ENCODE results near the gene TRIM3. TPM values are rescaled to one million over a fixed set of nuclear protein-coding genes. Genes with fewer than 3 reads are reported as not detected.

TRIM3 gene
- total and polyA plus RNA-seq, 2 experiments from 2014 or later, result 7.9 to 21.1 TPM

- H3K36me3 ChIP-seq (ENCODE audit: insufficient read depth), result peaks cover 4% of the 10 kb centered on the region; the same call in 1 of the 2 replicates
- no peaks in the 10 kb centered on the region for H3K27me3 ChIP-seq (ENCODE audit: insufficient read depth)
- peaks cover 18% of the 10 kb centered on the region for H3K27me3 Mint-ChIP-seq (ENCODE audit: insufficient read depth, low read depth, poor library complexity)
- peak; percentile 41 for DNase-seq (ENCODE audit: low spot score)
- H3K4me3 Mint-ChIP-seq, result peak overlapping the region; percentile 74
- peaks cover 4% of the 10 kb centered on the region for H4K20me1 ChIP-seq (replicated peaks; ENCODE audit: insufficient read depth)
- H3K9me2 ChIP-seq (ENCODE audit: insufficient read depth), result no peaks in the 10 kb centered on the region
- ATAC-seq, result peak; percentile 14
- peaks cover 22% of the 10 kb centered on the region for H3K4me1 ChIP-seq (ENCODE audit: insufficient read depth)
- H3K4me2 ChIP-seq, result peak overlapping the region; percentile 82
- peaks cover 7% of the 10 kb centered on the region for H3K79me2 ChIP-seq (replicated peaks; ENCODE audit: insufficient read depth)
- H3K9me3 Mint-ChIP-seq, result no peaks in the 10 kb centered on the region; the same call in 2 of the 3 replicates
- H3K4me1 Mint-ChIP-seq, result peaks cover 32% of the 10 kb centered on the region
- TF ChIP-seq CTCF (conservative IDR thresholded peaks at IDR 0.05; ENCODE audit: low read depth in 2 of 2), result no peak
- 0 out of 2 replicates have a peak, but pooled peaks cover 15% of the 10 kb centered on the region for H3F3A ChIP-seq (replicated peaks; ENCODE audit: low read depth)
- 0 out of 2 replicates have a peak overlapping the region, but pooled peaks have one; percentile 25 for H2AFZ ChIP-seq
- peak overlapping the region; percentile 61; the same call in 1 of the 2 replicates for H3K27ac Mint-ChIP-seq
- H3K27ac ChIP-seq (ENCODE audit: low read depth), result peak overlapping the region; percentile 91; the same call in 1 of the 2 replicates
- peak overlapping the region; percentile 93 for H3K4me3 ChIP-seq
- peaks cover 36% of the 10 kb centered on the region for H3K36me3 Mint-ChIP-seq (ENCODE audit: low read depth)
Observed at GRCh38 chr11:6474806-6475500, 1.2 kb upstream of the TRIM3 start.

- Histone ChIP-seq H3K79me2 (replicated peaks; ENCODE audit: insufficient read depth) (peaks cover 1% of the 10 kb centered on the region; the same call in 1 of the 2 replicates), H3K36me3 (ENCODE audit: insufficient read depth) (peaks cover 4% of the 10 kb centered on the region; the same call in 1 of the 2 replicates), H3K27ac (ENCODE audit: low read depth) (peak overlapping the region; percentile 91), H3F3A (replicated peaks; ENCODE audit: low read depth) (0 out of 2 replicates have a peak, but pooled peaks cover 13% of the 10 kb centered on the region), H4K20me1 (replicated peaks; ENCODE audit: insufficient read depth) (peaks cover 4% of the 10 kb centered on the region), H3K4me1 (ENCODE audit: insufficient read depth) (peaks cover 22% of the 10 kb centered on the region), H3K4me2 (peak overlapping the region; percentile 82), H2AFZ (peak overlapping the region; percentile 25; the same call in 1 of the 2 replicates), H3K27me3 (ENCODE audit: insufficient read depth) (no peaks in the 10 kb centered on the region), H3K9me2 (ENCODE audit: insufficient read depth) (no peaks in the 10 kb centered on the region), H3K4me3 (peak overlapping the region; percentile 93)
- Mint-ChIP-seq H3K36me3 (ENCODE audit: low read depth) (peaks cover 31% of the 10 kb centered on the region), H3K4me3 (peak overlapping the region; percentile 74), H3K27me3 (ENCODE audit: insufficient read depth, low read depth, poor library complexity) (peaks cover 15% of the 10 kb centered on the region), H3K4me1 (peaks cover 31% of the 10 kb centered on the region), H3K9me3 (no peaks in the 10 kb centered on the region), H3K27ac (peak overlapping the region; percentile 94)
- ATAC-seq, result no peak
- no peak for DNase-seq (ENCODE audit: low spot score)
- TF ChIP-seq CTCF (conservative IDR thresholded peaks at IDR 0.05; ENCODE audit: low read depth in 2 of 2), result no peak
- no peak for TF ChIP-seq ZNF114 (CRISPR knock-in tag; IDR thresholded peaks at IDR 0.05)
- no peak for TF ChIP-seq POLR2AphosphoS5 (IDR thresholded peaks at IDR 0.05; ENCODE audit: low read depth)
- TF ChIP-seq ZNF462 (CRISPR knock-in tag; IDR thresholded peaks at IDR 0.05), result no peak
- TF ChIP-seq EZH2 (IDR thresholded peaks at IDR 0.05; ENCODE audit: low read depth, unreplicated experiment), result no peak
- no peak for TF ChIP-seq ZNF331 (CRISPR knock-in tag; IDR thresholded peaks at IDR 0.05; ENCODE audit: low read depth)
- TF ChIP-seq EZH2phosphoT487 (IDR thresholded peaks at IDR 0.05; ENCODE audit: unreplicated experiment), result no peak
- no peak for TF ChIP-seq STAT1 (IDR thresholded peaks at IDR 0.05; ENCODE audit: unreplicated experiment)
Observed at GRCh38 chr11:6474413-6474792, 662 bp upstream of the TRIM3 start.
